ENCODE measurements around the gene ATP6V1A.
"Not testable (repeated sequence)": the region's sequence is repeated elsewhere in the genome, so short reads cannot be mapped to it uniquely, and the experiment has no call there.

The ATP6V1A gene

DNA sequence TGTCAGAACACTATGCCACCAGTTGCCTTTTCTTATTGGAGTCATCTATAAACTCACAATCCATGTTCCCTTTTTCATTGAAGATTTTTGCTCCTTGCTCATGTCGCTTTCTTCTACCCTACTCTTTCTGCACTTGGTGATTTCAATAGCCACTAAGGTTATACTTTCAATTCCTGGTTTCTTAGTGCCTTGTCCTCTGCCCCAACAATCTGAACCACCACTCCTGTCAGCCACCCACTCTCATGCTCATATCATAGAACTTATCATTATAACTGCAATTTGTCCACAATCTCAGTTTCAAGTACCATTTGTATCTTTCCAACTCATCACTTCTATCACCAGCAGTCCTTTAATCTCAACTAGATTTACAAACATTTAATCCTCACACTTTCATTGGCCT, 81.8 kb downstream of the ATP6V1A start:
- no peak for DNase-seq (ENCODE audit: low read depth in 3 of 3)

DNA sequence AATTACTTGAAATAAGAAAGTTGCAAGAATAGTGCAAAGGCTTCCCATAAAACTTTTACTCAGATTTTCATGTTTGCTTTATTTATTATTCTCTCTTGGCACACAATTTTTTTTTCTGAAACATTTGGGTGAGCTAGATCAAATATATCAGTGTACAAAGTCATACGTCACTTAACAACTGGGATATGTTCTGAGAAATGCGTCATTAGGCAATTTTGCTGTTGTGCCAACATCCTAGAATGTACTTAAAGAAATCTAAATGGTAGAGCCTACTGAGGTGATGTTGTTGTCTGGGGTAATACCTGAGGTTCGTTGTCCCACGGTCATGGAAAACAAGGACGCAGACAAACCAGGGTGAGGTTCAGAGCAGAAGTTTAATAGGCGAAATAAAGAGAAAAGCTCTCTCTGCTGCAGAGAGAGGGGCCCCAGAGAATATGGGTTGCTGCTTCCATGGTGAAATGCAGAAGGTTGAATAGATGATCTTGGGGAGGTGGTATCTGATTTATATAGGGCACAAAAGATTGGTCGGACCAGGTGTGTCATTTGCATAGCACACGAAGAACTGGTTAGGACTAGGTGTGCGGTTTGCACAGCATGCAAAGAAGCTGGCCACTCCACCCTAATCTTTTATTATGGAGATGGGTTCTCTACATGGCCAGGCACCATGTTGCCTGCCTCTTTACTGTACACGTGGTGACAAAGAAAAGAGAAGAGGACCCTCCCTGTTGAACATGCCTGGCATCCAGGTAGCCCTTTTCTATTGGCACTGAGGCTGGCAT, 82.9 kb downstream of the ATP6V1A start:
- no peak for DNase-seq (ENCODE audit: low read depth in 3 of 3)

GRCh38 chr3:113831103-113831355, 84.2 kb downstream of the ATP6V1A start:
- no peak for DNase-seq (ENCODE audit: low read depth in 3 of 3)

GRCh38 chr3:113832477-113833164, 85.8 kb downstream of the ATP6V1A start:
- DNase-seq (ENCODE audit: low read depth in 3 of 3), result no peak

DNA sequence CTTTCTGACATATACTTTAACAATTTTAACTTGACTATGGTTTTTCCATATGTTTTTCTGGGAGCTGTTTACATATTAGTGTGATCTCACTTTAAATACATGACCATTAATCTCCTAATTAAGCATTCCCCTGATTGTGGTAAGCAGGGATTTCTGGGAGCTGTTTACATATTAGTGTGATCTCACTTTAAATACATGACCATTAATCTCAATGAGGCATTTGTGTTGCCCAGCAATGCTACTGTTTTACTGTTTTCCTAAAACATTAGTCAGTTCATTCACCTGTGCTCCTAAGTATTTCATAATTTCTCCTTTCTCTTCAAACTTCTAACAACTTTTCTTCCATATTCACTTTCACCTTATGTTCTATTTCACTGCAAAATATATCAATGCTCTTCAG, 88.1 kb downstream of the ATP6V1A start:
- DNase-seq (ENCODE audit: low read depth in 3 of 3), result no peak

- peak; percentile 68 to 72 (median 70) for DNase-seq (ENCODE audit: low read depth in 3 of 3)
Measured at GRCh38 chr3:113838631-113839209, 91.9 kb downstream of the ATP6V1A start, which contains the start of gene GRAMD1C. Gene GRAMD1C (plus strand): TSS chr3:113838788. CDS start chr3:113838910, 122 bp downstream.

DNA sequence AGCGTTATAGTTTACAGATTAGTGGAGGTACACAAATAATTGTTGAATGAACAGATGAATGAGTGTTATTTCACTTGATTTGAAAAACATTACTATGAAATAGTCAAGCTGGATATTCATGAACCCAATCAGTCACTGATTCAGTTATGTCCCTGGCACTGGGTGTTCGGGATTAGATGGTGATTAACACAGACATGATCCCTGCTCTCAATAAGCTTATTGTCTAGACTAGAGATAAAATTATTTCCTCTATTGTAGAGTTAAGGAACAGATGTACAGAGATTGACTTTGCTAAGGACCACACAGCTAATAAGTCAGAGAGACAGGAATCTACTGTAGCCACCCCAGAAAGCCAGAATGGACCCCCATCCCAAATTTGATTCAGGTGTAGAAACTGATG, 92.7 kb downstream of the ATP6V1A start:
- DNase-seq (ENCODE audit: low read depth in 3 of 3), result no peak

DNA sequence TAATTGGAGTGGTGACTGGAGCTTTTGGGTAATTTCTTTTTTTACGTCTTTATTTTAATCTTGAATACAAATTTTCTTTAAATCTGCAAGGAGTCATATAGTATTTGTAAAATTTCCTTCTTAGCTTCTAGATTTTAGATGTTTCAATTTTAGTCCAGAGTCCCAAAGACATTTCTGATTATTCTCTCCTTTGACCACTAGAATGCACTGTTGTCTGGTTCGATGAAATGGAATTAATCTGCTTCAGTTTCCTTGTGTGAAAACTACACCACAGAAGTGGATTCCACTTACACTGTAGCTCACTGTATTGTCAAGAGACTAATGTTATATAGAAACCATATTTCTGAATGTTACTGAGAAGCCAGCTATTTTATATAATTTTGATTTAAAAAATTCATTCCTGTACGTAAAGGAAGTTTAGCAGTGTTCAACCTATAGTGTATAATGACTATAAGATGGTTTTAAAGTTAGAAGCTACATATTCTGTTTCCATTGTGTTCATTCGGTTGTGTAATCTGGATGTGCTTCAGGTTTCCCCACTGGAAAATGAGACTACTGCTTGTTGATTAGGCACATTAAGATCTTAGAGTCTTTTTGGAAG, 97.9 kb downstream of the ATP6V1A start:
- DNase-seq (ENCODE audit: low read depth in 3 of 3), result no peak

GRCh38 chr3:113847247-113847646, 100.4 kb downstream of the ATP6V1A start:
- DNase-seq (ENCODE audit: low read depth in 3 of 3), result no peak

DNA sequence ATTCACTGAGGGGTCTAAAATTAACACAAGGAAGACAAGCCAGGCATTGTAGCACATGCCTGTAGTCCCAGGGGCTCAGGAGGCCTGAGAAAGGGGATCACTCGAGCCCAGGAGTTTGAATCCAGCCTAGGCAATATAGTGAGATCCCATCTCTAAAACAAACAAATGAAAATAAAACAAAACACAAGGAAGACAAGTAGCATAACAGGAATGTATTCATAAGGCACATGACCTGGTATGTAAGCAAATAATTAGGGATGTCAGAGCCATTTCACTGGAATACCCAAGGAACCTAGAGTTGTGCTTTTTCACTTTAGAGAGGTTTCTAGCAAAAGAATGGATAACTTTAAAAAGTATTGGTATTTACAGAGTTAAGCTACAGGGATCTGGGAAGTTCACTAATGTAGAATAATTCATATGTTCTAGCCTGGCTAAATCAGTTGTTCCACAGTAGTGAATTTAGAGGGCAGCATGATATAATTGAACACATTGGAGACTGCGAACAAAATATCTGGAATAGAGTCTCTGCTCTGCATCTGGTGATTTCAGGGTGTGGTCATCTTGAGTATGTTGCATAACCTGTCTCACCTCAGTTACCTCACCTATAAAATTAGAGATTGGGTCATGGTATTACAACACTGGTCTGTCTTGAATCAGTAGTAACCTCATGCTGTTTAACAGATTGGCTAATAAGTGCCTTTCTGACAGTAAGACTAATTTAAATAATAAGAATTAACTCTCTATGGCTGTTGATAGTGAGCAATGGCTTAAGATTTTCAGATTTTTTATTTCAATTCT, 101.0 kb downstream of the ATP6V1A start:
- no peak for DNase-seq (ENCODE audit: low read depth in 3 of 3)

- not testable (repeated sequence) for DNase-seq (ENCODE audit: low read depth in 3 of 3)
Measured at GRCh38 chr3:113849071-113849470, 102.2 kb downstream of the ATP6V1A start.

GRCh38 chr3:113849841-113850240, 103.0 kb downstream of the ATP6V1A start:
- DNase-seq (ENCODE audit: low read depth in 3 of 3), result not testable (repeated sequence)

- not testable (repeated sequence) for DNase-seq (ENCODE audit: low read depth in 3 of 3)
Measured at GRCh38 chr3:113850391-113850790, 103.6 kb downstream of the ATP6V1A start.

DNA sequence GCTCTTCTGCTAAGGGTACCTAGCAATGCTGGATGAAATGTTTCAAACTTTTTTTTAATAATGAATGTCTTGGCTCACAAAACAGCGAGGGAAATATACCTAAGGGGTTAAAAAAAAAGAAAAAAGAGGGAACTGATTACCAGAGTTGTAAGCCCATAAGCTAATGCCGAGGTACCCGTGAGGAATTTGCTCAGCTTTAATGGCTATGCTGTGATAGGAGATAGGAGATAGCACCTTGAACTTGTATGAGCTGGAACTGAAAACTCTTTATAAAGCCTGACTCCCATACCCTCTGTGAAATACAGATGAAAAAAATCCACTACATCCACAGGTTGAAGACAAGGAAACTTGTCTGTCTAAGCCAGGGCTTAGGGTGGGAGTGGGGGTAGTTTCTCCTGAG, 105.7 kb downstream of the ATP6V1A start:
- no peak for DNase-seq (ENCODE audit: low read depth in 3 of 3)

Data from stimulated activated CD4-positive, alpha-beta T cell treated with anti-CD3 and anti-CD28 coated beads, TNF-alpha, amount 100 ng/mL, for 4 hours (primary cell).